Esophagus squamous epithelium (tissue), 4 donors: ENCODE data around the gene FAM228B.
"Not testable (repeated sequence)": the region's sequence is repeated elsewhere in the genome, so short reads cannot be mapped to it uniquely, and the experiment has no call there.

ENCODE experiments used
- CTCF ChIP-seq, 6 experiments: fragments of 450-650 bp in 4 of 6; fragments of 200-600 bp in 2 of 6; sonication (generic) in 2 of 6; IDR thresholded peaks; one replicate each; pipeline ENCODE4 v1.5.1; 2016 to 2019; ENCODE audit warnings: antibody characterized with exemption in 6 of 6, mild to moderate bottlenecking in 4 of 6, moderate library complexity in 4 of 6
- POLR2A ChIP-seq, 4 donors: fragments of 450-650 bp; IDR thresholded peaks; one replicate each; pipeline ENCODE4 v1.6.1; 2017; ENCODE audit warnings: antibody characterized with exemption in 4 of 4, mild to moderate bottlenecking in 4 of 4, moderate library complexity in 3 of 4

GRCh38 chr2:24093270-24093669, 30.0 kb upstream of the FAM228B start:
- TF ChIP-seq CTCF, POLR2A (IDR thresholded peaks at IDR 0.05): not testable (repeated sequence)
